Smooth muscle cell (in vitro differentiated cells): ENCODE results near the gene GALNT6. TPM values are rescaled to one million over a fixed set of nuclear protein-coding genes. Genes with fewer than 3 reads are reported as not detected.

Source experiments
- DNase-seq: peaks from one replicate; lab custom pipeline; 2025; ENCODE audit not compliant: unreplicated experiment; lab: John Stamatoyannopoulos, UW
- H2AFZ ChIP-seq: fragments of 200-600 bp; sonication (generic); 2 replicates; pipeline ENCODE4 v1.6.0; 2016; ENCODE audit warnings: antibody characterized with exemption, low read depth, mild to moderate bottlenecking
- H3F3A ChIP-seq: fragments of 200-600 bp; sonication (generic); 2 replicates; pipeline ENCODE4 v1.6.0; 2017; ENCODE audit warnings: antibody characterized with exemption, low read depth
- H3K27ac ChIP-seq: fragments of 200-600 bp; sonication (generic); 2 replicates; pipeline ENCODE4 v1.5.1; 2016; ENCODE audit warnings: low read depth, mild to moderate bottlenecking
- H3K27me3 ChIP-seq: fragments of 200-600 bp; sonication (generic); 2 replicates; pipeline ENCODE4 v1.6.1; 2016; ENCODE audit warnings: low read depth, mild to moderate bottlenecking
- H3K36me3 ChIP-seq: fragments of 200-600 bp; sonication (generic); 2 replicates; pipeline ENCODE4 v1.5.1; 2016; ENCODE audit warnings: low read depth
- H3K4me1 ChIP-seq: fragments of 200-600 bp; sonication (generic); 2 replicates; pipeline ENCODE4 v1.5.1; 2016; ENCODE audit warnings: low read depth
- H3K4me2 ChIP-seq: fragments of 200-600 bp; sonication (generic); 2 replicates; pipeline ENCODE4 v1.6.0; 2016; ENCODE audit warnings: mild to moderate bottlenecking
- H3K4me3 ChIP-seq: fragments of 200-600 bp; sonication (generic); 2 replicates; pipeline ENCODE4 v1.5.1; 2016; ENCODE audit warnings: mild to moderate bottlenecking
- H3K79me2 ChIP-seq: fragments of 200-600 bp; sonication (generic); 2 replicates; pipeline ENCODE4 v1.6.0; 2016; ENCODE audit warnings: low read depth, mild to moderate bottlenecking
- H3K9ac ChIP-seq: fragments of 200-600 bp; sonication (generic); 2 replicates; pipeline ENCODE4 v1.6.0; 2016; ENCODE audit warnings: low read depth
- H3K9me3 ChIP-seq: fragments of 200-600 bp; sonication (generic); replicated peaks from 2 replicates; pipeline ENCODE4 v1.5.1; 2016; ENCODE audit warnings: low read depth
- H4K20me1 ChIP-seq: fragments of 200-600 bp; sonication (generic); 2 replicates; pipeline ENCODE4 v1.6.0; 2016; ENCODE audit warnings: low read depth
- WGBS: methylation state at CpG from one replicate; pipeline ENCODE4 v1.1.7; 2016; ENCODE audit warnings: low lambda C conversion rate; 5-methylcytosine and 5-hydroxymethylcytosine counted together
- polyA plus RNA-seq: library from polyadenylated mRNA; unstranded; fragments of >200 nt; fragmentation: Nextera tagmentation; extraction: Ambion mirVana; gene quantifications from 2 replicates; pipeline ENCODE4 v1.2.1, GENCODE V29; 2016
- total RNA-seq: library from RNA; depleted of rRNA; stranded (reverse); fragments of >200 nt; gene quantifications from 2 replicates; pipeline ENCODE4 v1.2.3, GENCODE V29; 2014
- TF ChIP-seq, protein P1 (sequence below): fragments of 200-600 bp; sonication (generic); IDR thresholded peaks from 2 replicates; pipeline ENCODE4 v1.5.1; 2017; ENCODE audit warnings: borderline replicate concordance, mild to moderate bottlenecking, antibody characterized with exemption; ENCODE audit not compliant: insufficient read depth, poor library complexity, severe bottlenecking

The GALNT6 gene
- total and polyA plus RNA-seq, 2 experiments from 2014 or later, result 7.8 to 55.6 TPM

DNA sequence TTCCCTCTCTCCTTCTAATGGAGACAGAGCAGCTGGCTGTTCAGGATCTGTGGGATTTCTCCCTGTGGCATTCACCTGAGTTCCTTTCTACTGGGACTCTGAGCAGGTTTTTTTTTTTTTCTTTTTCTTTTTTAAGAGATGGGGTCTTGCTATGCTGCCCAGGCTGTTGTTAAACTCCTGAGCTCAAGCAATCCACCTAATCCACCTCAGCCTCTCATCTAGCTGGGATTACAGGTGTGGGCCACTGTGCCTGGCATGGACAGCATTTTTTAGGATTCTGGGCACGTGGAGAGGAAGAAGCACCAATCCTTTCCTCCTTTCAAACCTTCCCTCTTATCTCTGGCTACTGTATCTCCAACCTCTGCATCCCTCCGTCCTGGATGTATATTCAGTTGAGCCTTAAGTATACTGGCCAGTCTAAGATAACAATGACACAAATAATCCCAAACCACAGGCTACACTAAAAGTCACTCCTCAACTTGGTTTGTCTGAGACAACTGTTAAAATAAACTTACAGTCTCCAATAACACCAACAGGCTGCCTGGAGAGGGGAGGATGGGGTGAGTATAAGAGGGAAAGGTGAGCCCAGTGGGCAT lies 28.4 kb downstream of the GALNT6 start:
- Histone ChIP-seq H3K4me2 (no peak overlapping the region), H3K4me1 (peaks cover 1% of the 10 kb centered on the region), H3K9ac (no peak overlapping the region), H2AFZ (no peak overlapping the region), H4K20me1 (no peaks in the 10 kb centered on the region), H3K27me3 (no peaks in the 10 kb centered on the region), H3K79me2 (no peaks in the 10 kb centered on the region), H3K36me3 (no peaks in the 10 kb centered on the region), H3K4me3 (no peak overlapping the region), H3K27ac (no peak overlapping the region), H3K9me3 (no peaks in the 10 kb centered on the region), H3F3A (no peaks in the 10 kb centered on the region)
- TF ChIP-seq, protein P1, sequence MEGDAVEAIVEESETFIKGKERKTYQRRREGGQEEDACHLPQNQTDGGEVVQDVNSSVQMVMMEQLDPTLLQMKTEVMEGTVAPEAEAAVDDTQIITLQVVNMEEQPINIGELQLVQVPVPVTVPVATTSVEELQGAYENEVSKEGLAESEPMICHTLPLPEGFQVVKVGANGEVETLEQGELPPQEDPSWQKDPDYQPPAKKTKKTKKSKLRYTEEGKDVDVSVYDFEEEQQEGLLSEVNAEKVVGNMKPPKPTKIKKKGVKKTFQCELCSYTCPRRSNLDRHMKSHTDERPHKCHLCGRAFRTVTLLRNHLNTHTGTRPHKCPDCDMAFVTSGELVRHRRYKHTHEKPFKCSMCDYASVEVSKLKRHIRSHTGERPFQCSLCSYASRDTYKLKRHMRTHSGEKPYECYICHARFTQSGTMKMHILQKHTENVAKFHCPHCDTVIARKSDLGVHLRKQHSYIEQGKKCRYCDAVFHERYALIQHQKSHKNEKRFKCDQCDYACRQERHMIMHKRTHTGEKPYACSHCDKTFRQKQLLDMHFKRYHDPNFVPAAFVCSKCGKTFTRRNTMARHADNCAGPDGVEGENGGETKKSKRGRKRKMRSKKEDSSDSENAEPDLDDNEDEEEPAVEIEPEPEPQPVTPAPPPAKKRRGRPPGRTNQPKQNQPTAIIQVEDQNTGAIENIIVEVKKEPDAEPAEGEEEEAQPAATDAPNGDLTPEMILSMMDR, result no peak
- no peak for DNase-seq
- WGBS, result 55% methylated on average over 2 of the region's 2 CpGs

- H3K27me3 ChIP-seq, result no peaks in the 10 kb centered on the region
- no peaks in the 10 kb centered on the region for H3K4me1 ChIP-seq
- H3F3A ChIP-seq, result no peaks in the 10 kb centered on the region
- no peaks in the 10 kb centered on the region for H3K79me2 ChIP-seq
- H2AFZ ChIP-seq, result no peak overlapping the region
- WGBS, result 98% methylated on average over 6 of the region's 6 CpGs
- no peak overlapping the region for H3K4me3 ChIP-seq
- H3K4me2 ChIP-seq, result no peak overlapping the region
- H4K20me1 ChIP-seq, result no peaks in the 10 kb centered on the region
- H3K9ac ChIP-seq, result no peak overlapping the region
- no peak for DNase-seq
- no peaks in the 10 kb centered on the region for H3K36me3 ChIP-seq
- H3K27ac ChIP-seq, result no peak overlapping the region
- H3K9me3 ChIP-seq, result no peaks in the 10 kb centered on the region
- TF ChIP-seq, protein P1, result no peak
Measured at GRCh38 chr12:51362307-51362706, 28.9 kb downstream of the GALNT6 start.

DNA sequence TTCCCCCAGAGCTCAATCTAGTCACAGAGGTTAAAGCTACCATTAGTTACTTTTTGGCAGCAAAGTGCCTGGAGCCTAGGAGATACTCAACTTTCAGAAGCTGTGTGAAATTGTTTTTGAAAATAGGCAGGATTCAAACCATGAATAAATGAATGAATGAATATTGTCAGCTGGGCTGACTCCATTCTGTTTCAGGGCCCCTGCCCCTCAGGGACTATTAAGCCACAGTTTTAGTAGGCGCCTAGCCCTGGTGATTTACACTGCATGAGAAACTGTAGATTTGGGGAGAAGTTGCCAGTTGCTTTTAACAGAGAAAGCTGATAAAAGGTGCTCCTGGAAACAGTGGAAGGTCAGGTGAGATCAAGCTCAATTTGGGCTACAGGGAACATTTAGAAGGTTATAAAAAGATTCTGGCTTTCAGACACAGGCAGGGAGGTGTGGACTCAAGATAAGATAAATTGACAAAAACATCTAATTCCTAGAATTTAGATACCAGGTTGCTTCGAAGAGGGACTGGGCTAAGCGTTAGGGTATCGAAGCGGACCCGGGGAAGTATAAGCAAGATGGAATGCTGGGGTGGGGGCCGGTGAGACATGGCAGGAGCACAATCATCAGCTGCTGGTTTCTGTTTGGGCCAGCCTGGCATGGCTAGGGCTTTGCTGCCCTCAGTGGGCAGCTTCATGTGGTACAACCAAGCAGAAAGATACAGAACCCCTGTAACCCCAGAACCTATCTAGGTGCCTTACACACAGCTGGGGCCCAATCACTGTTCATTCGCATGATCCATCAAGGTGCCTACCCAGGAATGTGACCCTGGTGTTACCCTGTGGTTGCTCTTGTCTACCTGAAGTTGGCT lies 29.8 kb downstream of the GALNT6 start:
- 96% methylated on average over 8 of the region's 8 CpGs for WGBS
- no peaks in the 10 kb centered on the region for H3K36me3 ChIP-seq
- no peak overlapping the region for H3K4me3 ChIP-seq
- H3K4me2 ChIP-seq, result no peak overlapping the region
- TF ChIP-seq, protein P1, result no peak
- no peak overlapping the region for H3K9ac ChIP-seq
- no peak overlapping the region for H3K27ac ChIP-seq
- H3K79me2 ChIP-seq, result no peaks in the 10 kb centered on the region
- DNase-seq, result no peak
- H3K27me3 ChIP-seq, result no peaks in the 10 kb centered on the region
- H3K9me3 ChIP-seq, result no peaks in the 10 kb centered on the region
- no peaks in the 10 kb centered on the region for H3K4me1 ChIP-seq
- no peak overlapping the region for H2AFZ ChIP-seq
- no peaks in the 10 kb centered on the region for H3F3A ChIP-seq
- H4K20me1 ChIP-seq, result no peaks in the 10 kb centered on the region
